NCI-H146 treated with DMSO at 0.1 percent for 48 hours (cell line): ENCODE results near the gene CD7.

Experiments used
- DNase-seq: peaks from one replicate; lab custom pipeline; 2025; ENCODE audit not compliant: unreplicated experiment; lab: John Stamatoyannopoulos, UW

The CD7 gene

GRCh38 chr17:82328994-82329507 lies 11.6 kb upstream of the CD7 start:
- DNase-seq = no peak

- no peak for DNase-seq
Measured at GRCh38 chr17:82328141-82328993, 11.0 kb upstream of the CD7 start.

- DNase-seq = no peak
Measured at GRCh38 chr17:82327757-82328140, 10.3 kb upstream of the CD7 start.

GRCh38 chr17:82327289-82327688 lies 9.9 kb upstream of the CD7 start:
- DNase-seq = peak; percentile 51

GRCh38 chr17:82325286-82326180 lies 8.1 kb upstream of the CD7 start:
- no peak for DNase-seq

GRCh38 chr17:82324566-82325285 lies 7.3 kb upstream of the CD7 start:
- DNase-seq = no peak

GRCh38 chr17:82323514-82324234 lies 6.3 kb upstream of the CD7 start:
- DNase-seq = no peak

GRCh38 chr17:82322526-82323453 lies 5.4 kb upstream of the CD7 start:
- no peak for DNase-seq

- DNase-seq = no peak
Measured at GRCh38 chr17:82321947-82322466, 4.6 kb upstream of the CD7 start.

GRCh38 chr17:82320956-82321927 lies 3.8 kb upstream of the CD7 start:
- no peak for DNase-seq

GRCh38 chr17:82320140-82320840 lies 2.9 kb upstream of the CD7 start:
- no peak for DNase-seq

- DNase-seq = no peak
Measured at GRCh38 chr17:82319619-82320062, 2.2 kb upstream of the CD7 start.

- DNase-seq = no peak
Measured at GRCh38 chr17:82318772-82319606, 1.6 kb upstream of the CD7 start.

- DNase-seq = no peak
Measured at GRCh38 chr17:82318169-82318498, 726 bp upstream of the CD7 start.

- no peak for DNase-seq
Measured at GRCh38 chr17:82316651-82317393, 586 bp downstream of the CD7 start.
